Measurements from ENCODE around the gene INKA1.
"Not testable (repeated sequence)": the region's sequence is repeated elsewhere in the genome, so short reads cannot be mapped to it uniquely, and the experiment has no call there.

The INKA1 gene

DNA sequence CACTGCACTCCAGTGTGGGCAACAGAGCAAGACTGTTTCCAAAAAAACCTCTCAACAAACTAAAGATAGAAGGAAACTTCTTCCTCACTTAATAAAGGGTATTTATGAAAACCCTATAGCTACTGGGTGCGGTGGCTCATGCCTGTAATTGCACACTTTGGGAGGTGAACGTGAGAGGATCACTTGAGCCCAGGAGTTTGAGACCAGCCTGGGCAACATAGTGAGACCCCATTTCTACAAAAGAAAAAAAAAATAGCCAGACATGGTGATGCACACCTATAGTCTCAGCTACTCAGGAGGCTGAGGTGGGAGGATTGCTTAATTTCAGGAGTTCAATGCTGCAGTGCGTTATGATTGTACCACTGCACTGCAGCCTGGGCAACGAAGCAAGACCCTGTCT is 39.1 kb upstream of the INKA1 start:
- DNase-seq, result no peak
- H3K27me3 ChIP-seq (replicated peaks), result no peaks in the 10 kb centered on the region
- H3K27ac ChIP-seq, result no peak overlapping the region
- H3K4me3 ChIP-seq (ENCODE audit: low read depth, low read length), result no peak overlapping the region
- in situ Hi-C loops (cut with HindIII; ENCODE audit: low pct_ligation_motif_present, low sequenced_read_pairs), result no loop called here
- no peaks in the 10 kb centered on the region for H3K36me3 ChIP-seq (replicated peaks)
- TF ChIP-seq, protein P1, sequence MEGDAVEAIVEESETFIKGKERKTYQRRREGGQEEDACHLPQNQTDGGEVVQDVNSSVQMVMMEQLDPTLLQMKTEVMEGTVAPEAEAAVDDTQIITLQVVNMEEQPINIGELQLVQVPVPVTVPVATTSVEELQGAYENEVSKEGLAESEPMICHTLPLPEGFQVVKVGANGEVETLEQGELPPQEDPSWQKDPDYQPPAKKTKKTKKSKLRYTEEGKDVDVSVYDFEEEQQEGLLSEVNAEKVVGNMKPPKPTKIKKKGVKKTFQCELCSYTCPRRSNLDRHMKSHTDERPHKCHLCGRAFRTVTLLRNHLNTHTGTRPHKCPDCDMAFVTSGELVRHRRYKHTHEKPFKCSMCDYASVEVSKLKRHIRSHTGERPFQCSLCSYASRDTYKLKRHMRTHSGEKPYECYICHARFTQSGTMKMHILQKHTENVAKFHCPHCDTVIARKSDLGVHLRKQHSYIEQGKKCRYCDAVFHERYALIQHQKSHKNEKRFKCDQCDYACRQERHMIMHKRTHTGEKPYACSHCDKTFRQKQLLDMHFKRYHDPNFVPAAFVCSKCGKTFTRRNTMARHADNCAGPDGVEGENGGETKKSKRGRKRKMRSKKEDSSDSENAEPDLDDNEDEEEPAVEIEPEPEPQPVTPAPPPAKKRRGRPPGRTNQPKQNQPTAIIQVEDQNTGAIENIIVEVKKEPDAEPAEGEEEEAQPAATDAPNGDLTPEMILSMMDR (IDR thresholded peaks at IDR 0.05; ENCODE audit: low read depth, low read length, missing control alignments), result no peak

DNA sequence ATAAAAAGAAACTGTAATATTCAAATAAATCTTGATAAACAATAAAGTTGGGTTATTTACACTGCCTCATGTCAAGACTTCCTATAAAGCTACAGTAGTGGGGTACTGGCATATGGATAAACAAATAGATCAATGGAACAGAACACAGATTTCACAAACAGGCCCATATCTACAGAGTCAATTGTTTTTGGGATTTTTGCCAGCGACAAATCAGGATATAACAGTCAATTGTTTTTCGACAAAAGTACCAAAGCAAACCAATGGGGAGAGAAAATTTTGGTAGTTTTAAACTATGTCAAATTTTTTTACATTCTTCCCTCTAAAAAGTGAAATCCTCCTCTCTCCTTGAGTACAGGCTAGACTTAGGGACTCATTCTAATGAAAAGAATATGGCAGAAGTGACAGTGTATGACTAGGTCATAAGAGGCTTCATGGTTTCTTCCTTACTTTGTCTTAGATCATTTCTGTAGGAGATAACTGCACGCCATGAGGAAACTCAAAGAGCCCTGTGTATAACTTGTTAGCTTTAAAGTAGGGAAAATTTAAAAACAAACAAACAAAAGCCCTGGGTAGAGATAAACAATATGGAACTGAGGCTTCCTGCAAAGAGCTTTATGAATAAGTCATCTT is 33.7 kb upstream of the INKA1 start:
- H3K4me3 ChIP-seq (ENCODE audit: low read depth, low read length), result no peak overlapping the region
- no peak for DNase-seq
- TF ChIP-seq, protein P1 (IDR thresholded peaks at IDR 0.05; ENCODE audit: low read depth, low read length, missing control alignments), result no peak
- in situ Hi-C loops (cut with HindIII; ENCODE audit: low pct_ligation_motif_present, low sequenced_read_pairs), result no loop called here
- H3K36me3 ChIP-seq (replicated peaks), result no peaks in the 10 kb centered on the region
- no peaks in the 10 kb centered on the region for H3K27me3 ChIP-seq (replicated peaks)
- no peak overlapping the region for H3K27ac ChIP-seq

DNA sequence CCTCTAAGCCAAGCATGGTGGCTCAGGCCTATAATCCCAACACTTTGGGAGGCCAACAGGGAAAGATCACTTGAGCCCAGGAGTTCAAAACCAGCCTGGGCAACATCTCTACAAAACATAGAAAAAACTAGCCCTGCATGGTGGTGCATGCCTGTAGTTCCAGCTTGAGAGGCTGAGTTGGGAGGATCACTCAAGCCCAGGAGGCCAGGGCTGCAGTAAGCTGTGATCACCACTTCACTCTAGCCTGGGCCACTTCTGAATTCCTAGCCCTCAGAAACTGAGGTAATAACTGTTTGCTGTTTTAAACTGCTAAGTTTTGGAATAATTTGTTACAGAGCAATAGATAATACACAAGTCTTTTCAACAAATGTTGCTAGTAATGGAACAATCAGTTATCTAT is 33.1 kb upstream of the INKA1 start:
- no peaks in the 10 kb centered on the region for H3K27me3 ChIP-seq (replicated peaks)
- in situ Hi-C loops (cut with HindIII; ENCODE audit: low pct_ligation_motif_present, low sequenced_read_pairs), result no loop called here

DNA sequence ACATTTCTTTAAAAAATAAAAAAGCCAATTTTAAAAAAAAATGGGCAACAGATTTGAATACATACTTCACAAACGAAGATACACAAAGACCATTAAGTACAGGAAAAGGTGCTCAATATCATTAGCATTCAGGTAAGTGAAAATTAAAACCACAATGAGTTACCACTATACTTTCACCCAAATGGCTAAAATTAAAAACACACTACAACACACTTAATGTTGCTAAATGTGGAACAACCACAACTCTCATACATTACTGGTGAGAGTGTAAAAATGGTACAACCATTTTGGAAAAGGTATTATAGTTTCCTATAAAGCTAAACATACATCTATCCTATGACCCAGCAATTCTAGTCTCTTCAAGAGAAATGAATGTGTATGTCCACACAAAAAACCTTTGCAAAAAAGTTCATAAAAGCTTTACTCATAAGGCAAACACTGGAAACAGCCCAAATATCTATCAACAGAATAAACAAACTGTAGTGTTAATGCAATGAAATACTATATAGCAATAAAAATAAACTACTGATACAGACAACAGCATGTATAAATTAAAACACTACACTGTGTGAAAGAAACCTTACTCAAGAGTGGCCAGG is 31.6 kb upstream of the INKA1 start:
- H3K27me3 ChIP-seq (replicated peaks), result no peaks in the 10 kb centered on the region
- TF ChIP-seq, protein P1 (IDR thresholded peaks at IDR 0.05; ENCODE audit: low read depth, low read length, missing control alignments), result no peak

More for the DNA sequence above, 33.1 kb upstream of the INKA1 start:
- no peaks in the 10 kb centered on the region for H3K36me3 ChIP-seq (replicated peaks)
- DNase-seq, result no peak
- H3K27ac ChIP-seq, result no peak overlapping the region
- TF ChIP-seq, protein P1 (IDR thresholded peaks at IDR 0.05; ENCODE audit: low read depth, low read length, missing control alignments), result no peak
- H3K4me3 ChIP-seq (ENCODE audit: low read depth, low read length), result no peak overlapping the region

DNA sequence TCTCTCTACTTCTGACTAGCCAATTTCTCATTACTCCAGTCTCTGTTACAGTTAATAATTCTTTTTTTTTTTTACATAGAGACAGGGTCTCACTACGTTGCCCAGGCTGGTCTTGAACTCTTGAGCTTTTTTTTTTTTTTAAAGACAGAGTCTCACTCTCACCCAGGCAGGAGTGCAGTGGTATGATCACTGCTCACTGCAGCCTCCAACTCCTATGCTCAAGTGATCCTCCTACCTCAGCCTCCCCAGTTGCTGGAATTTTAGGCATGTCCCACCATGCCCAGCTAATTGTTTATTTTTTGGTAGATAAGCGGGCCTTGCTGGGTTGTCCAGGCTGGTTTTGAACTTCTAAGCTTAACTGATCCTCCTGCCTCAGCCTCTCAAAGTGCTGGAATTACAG is 30.4 kb upstream of the INKA1 start:
- in situ Hi-C loops (cut with HindIII; ENCODE audit: low pct_ligation_motif_present, low sequenced_read_pairs), result no loop called here
- no peak overlapping the region for H3K27ac ChIP-seq
- TF ChIP-seq, protein P1 (IDR thresholded peaks at IDR 0.05; ENCODE audit: low read depth, low read length, missing control alignments), result no peak
- no peak overlapping the region for H3K4me3 ChIP-seq (ENCODE audit: low read depth, low read length)
- no peaks in the 10 kb centered on the region for H3K27me3 ChIP-seq (replicated peaks)
- H3K36me3 ChIP-seq (replicated peaks), result no peaks in the 10 kb centered on the region
- DNase-seq, result no peak

More for the DNA sequence above, 31.6 kb upstream of the INKA1 start:
- Histone ChIP-seq H3K36me3 (replicated peaks) (no peaks in the 10 kb centered on the region), H3K4me3 (ENCODE audit: low read depth, low read length) (no peak overlapping the region), H3K27ac (no peak overlapping the region)
- in situ Hi-C loops (cut with HindIII; ENCODE audit: low pct_ligation_motif_present, low sequenced_read_pairs), result no loop called here
- no peak for DNase-seq

DNA sequence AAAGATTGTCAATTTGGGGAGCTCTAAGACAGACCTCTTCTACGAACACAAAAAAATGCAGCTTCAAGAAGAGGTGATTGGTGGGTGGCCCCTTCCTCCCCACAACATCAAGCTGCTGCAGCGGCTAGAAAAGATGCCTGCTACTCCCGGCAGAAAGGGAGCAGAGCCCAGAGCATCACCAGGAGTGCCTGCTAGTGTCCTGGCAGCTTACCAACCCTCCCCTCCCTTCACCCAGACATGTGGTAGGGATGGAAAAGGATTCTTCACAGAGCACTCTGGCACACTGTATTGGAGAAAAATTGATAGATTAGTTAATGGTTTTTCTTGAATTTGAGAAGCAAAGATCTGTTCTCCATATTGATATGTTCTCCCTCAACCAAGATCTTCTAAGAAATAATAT is 27.5 kb upstream of the INKA1 start:
- DNase-seq, result no peak
- TF ChIP-seq, protein P1 (IDR thresholded peaks at IDR 0.05; ENCODE audit: low read depth, low read length, missing control alignments), result no peak
- in situ Hi-C loops (cut with HindIII; ENCODE audit: low pct_ligation_motif_present, low sequenced_read_pairs), result no loop called here
- Histone ChIP-seq H3K27ac (no peak overlapping the region), H3K27me3 (replicated peaks) (no peaks in the 10 kb centered on the region), H3K4me3 (ENCODE audit: low read depth, low read length) (no peak overlapping the region), H3K36me3 (replicated peaks) (no peaks in the 10 kb centered on the region)

DNA sequence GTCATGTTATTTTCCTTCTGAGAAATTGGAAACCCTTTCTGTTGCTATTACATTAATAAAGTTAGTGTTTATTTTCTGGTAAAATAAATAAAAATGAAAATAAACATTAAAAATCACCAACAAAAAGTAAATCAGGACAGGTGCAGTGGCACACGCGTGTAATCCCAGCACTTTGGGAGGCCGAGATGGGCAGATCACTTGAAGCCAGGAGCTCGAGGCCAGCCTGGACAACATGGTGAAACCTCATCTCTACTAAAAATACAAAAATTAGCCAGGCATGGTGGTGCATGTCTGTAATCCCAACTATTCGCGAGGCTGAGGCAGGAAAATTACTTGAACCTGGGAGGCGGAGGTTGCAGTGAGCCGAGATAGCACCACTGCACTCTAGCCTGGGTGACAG is 27.0 kb upstream of the INKA1 start:
- H3K36me3 ChIP-seq (replicated peaks); DNase-seq; H3K27ac ChIP-seq; H3K4me3 ChIP-seq (ENCODE audit: low read depth, low read length); H3K27me3 ChIP-seq (replicated peaks); in situ Hi-C loops (cut with HindIII; ENCODE audit: low pct_ligation_motif_present, low sequenced_read_pairs): not testable (repeated sequence)
